ELF-1 (cell line): Measurements from ENCODE around the gene EPM2AIP1.
"Not testable (repeated sequence)": the region's sequence is repeated elsewhere in the genome, so short reads cannot be mapped to it uniquely, and the experiment has no call there.

Experiments used
- DNase-seq: peaks from one replicate; pipeline ENCODE4 v3.0.0-alpha.2; 2016; ENCODE audit warnings: low read depth, low spot score

The EPM2AIP1 gene

GRCh38 chr3:36954452-36955134 is 38.3 kb downstream of the EPM2AIP1 start:
- no peak for DNase-seq

GRCh38 chr3:36947814-36948213 is 45.1 kb downstream of the EPM2AIP1 start:
- not testable (repeated sequence) for DNase-seq

GRCh38 chr3:36945333-36945980 is 47.5 kb downstream of the EPM2AIP1 start:
- DNase-seq: no peak

GRCh38 chr3:36944641-36945270 is 48.2 kb downstream of the EPM2AIP1 start, which contains the start of gene TRANK1:
TSS of gene TRANK1 (minus strand) at chr3:36945054. CDS start at chr3:36944809, 245 bp downstream.
- peak; percentile 46 for DNase-seq

GRCh38 chr3:36944012-36944640 is 48.8 kb downstream of the EPM2AIP1 start:
- DNase-seq: peak; percentile 81

- DNase-seq: peak; percentile 24
These were observed 49.3 kb downstream of the EPM2AIP1 start for GRCh38 chr3:36943601-36944000.

- DNase-seq: no peak
These were observed 50.2 kb downstream of the EPM2AIP1 start for GRCh38 chr3:36942638-36943248.

GRCh38 chr3:36941658-36942057 is 51.3 kb downstream of the EPM2AIP1 start:
- DNase-seq: no peak

- DNase-seq: no peak
These were observed 51.8 kb downstream of the EPM2AIP1 start for GRCh38 chr3:36941162-36941561.

- DNase-seq: no peak
These were observed 55.4 kb downstream of the EPM2AIP1 start for GRCh38 chr3:36937492-36937891.
